Measurements from ENCODE around the gene MMP21. TPM values are rescaled to one million over a fixed set of nuclear protein-coding genes. Genes with fewer than 3 reads are reported as not detected.

MMP21 gene
- polyA plus RNA-seq, 4 donors = 0.07 to 0.18 TPM; not detected in 2

GRCh38 chr10:125783957-125784356, 8.3 kb upstream of the MMP21 start:
- Histone ChIP-seq H3K4me3 (ENCODE audit: low read depth in 1 of 3, low read length in 3 of 3) (no peak overlapping the region), H3K9me3 (ENCODE audit: control insufficient read depth in 2 of 2, insufficient read depth in 1 of 2, low read depth in 1 of 2, low read length in 1 of 2) (peaks cover 0 to 9% of the 10 kb centered on the region in 2 donors), H3K4me1 (ENCODE audit: control insufficient read depth in 3 of 3, insufficient read depth in 2 of 3, low read depth in 1 of 3, low read length in 2 of 3) (no peaks in the 10 kb centered on the region), H3K27me3 (ENCODE audit: control insufficient read depth in 3 of 3, insufficient read depth in 3 of 3, low read length in 3 of 3) (no peaks in the 10 kb centered on the region), H3K27ac (ENCODE audit: low read depth in 1 of 3, low read length in 2 of 3) (no peak overlapping the region), H3K36me3 (ENCODE audit: control insufficient read depth in 3 of 3, insufficient read depth in 2 of 3, low read depth in 1 of 3, low read length in 3 of 3) (peaks cover 0 to 12% (median 5%) of the 10 kb centered on the region in 3 donors)
- DNase-seq = no peak
- no peak for FAIRE-seq
- 73 to 90% (median 86%) methylated on average over 6 of the region's 6 CpGs for WGBS, 3 donors

- Histone ChIP-seq H3K9me3 (ENCODE audit: control insufficient read depth in 2 of 2, insufficient read depth in 1 of 2, low read depth in 1 of 2, low read length in 1 of 2) (peaks cover 0 to 9% of the 10 kb centered on the region in 2 donors), H3K27me3 (ENCODE audit: control insufficient read depth in 3 of 3, insufficient read depth in 3 of 3, low read length in 3 of 3) (no peaks in the 10 kb centered on the region), H3K4me1 (ENCODE audit: control insufficient read depth in 3 of 3, insufficient read depth in 2 of 3, low read depth in 1 of 3, low read length in 2 of 3) (no peaks in the 10 kb centered on the region), H3K27ac (ENCODE audit: low read depth in 1 of 3, low read length in 2 of 3) (no peak overlapping the region), H3K36me3 (ENCODE audit: control insufficient read depth in 3 of 3, insufficient read depth in 2 of 3, low read depth in 1 of 3, low read length in 3 of 3) (peaks cover 0 to 6% (median 5%) of the 10 kb centered on the region in 3 donors), H3K4me3 (ENCODE audit: low read depth in 1 of 3, low read length in 3 of 3) (no peak overlapping the region)
- FAIRE-seq (no peak), DNase-seq (no peak)
- WGBS, 3 donors = 91 to 94% (median 91%) methylated on average over 7 of the region's 7 CpGs
These were observed 7.8 kb upstream of the MMP21 start for GRCh38 chr10:125783408-125783807.

GRCh38 chr10:125782616-125783015, 7.0 kb upstream of the MMP21 start:
- no peak overlapping the region for H3K4me3 ChIP-seq (ENCODE audit: low read depth in 1 of 3, low read length in 3 of 3)
- WGBS, 3 donors = 89 to 90% (median 89%) methylated on average over 11 of the region's 11 CpGs
- FAIRE-seq = no peak
- peaks cover 0 to 6% (median 5%) of the 10 kb centered on the region in 3 donors for H3K36me3 ChIP-seq (ENCODE audit: control insufficient read depth in 3 of 3, insufficient read depth in 2 of 3, low read depth in 1 of 3, low read length in 3 of 3)
- no peak overlapping the region for H3K27ac ChIP-seq (ENCODE audit: low read depth in 1 of 3, low read length in 2 of 3)
- H3K9me3 ChIP-seq (ENCODE audit: control insufficient read depth in 2 of 2, insufficient read depth in 1 of 2, low read depth in 1 of 2, low read length in 1 of 2) = peaks cover 0 to 9% of the 10 kb centered on the region in 2 donors
- DNase-seq = no peak
- H3K27me3 ChIP-seq (ENCODE audit: control insufficient read depth in 3 of 3, insufficient read depth in 3 of 3, low read length in 3 of 3) = no peaks in the 10 kb centered on the region
- H3K4me1 ChIP-seq (ENCODE audit: control insufficient read depth in 3 of 3, insufficient read depth in 2 of 3, low read depth in 1 of 3, low read length in 2 of 3) = no peaks in the 10 kb centered on the region

- 86 to 94% (median 91%) methylated on average over 11 of the region's 11 CpGs for WGBS, 3 donors
These were observed 6.4 kb upstream of the MMP21 start for GRCh38 chr10:125782054-125782453.

GRCh38 chr10:125781374-125781773, 5.8 kb upstream of the MMP21 start:
- Histone ChIP-seq H3K27ac (ENCODE audit: low read depth in 1 of 3, low read length in 2 of 3) (no peak overlapping the region), H3K9me3 (ENCODE audit: control insufficient read depth in 2 of 2, insufficient read depth in 1 of 2, low read depth in 1 of 2, low read length in 1 of 2) (peaks cover 0 to 9% of the 10 kb centered on the region in 2 donors), H3K36me3 (ENCODE audit: control insufficient read depth in 3 of 3, insufficient read depth in 2 of 3, low read depth in 1 of 3, low read length in 3 of 3) (peaks cover 0 to under 1% (median 0%) of the 10 kb centered on the region in 3 donors), H3K4me1 (ENCODE audit: control insufficient read depth in 3 of 3, insufficient read depth in 2 of 3, low read depth in 1 of 3, low read length in 2 of 3) (no peaks in the 10 kb centered on the region), H3K27me3 (ENCODE audit: control insufficient read depth in 3 of 3, insufficient read depth in 3 of 3, low read length in 3 of 3) (no peaks in the 10 kb centered on the region), H3K4me3 (ENCODE audit: low read depth in 1 of 3, low read length in 3 of 3) (no peak overlapping the region)
- no peak for DNase-seq
- no peak for FAIRE-seq
- WGBS, 3 donors = 91 to 96% (median 92%) methylated on average over 8 of the region's 8 CpGs

More at GRCh38 chr10:125782054-125782453, 6.4 kb upstream of the MMP21 start:
- peaks cover 0 to 3% (median 2%) of the 10 kb centered on the region in 3 donors for H3K36me3 ChIP-seq (ENCODE audit: control insufficient read depth in 3 of 3, insufficient read depth in 2 of 3, low read depth in 1 of 3, low read length in 3 of 3)
- no peaks in the 10 kb centered on the region for H3K27me3 ChIP-seq (ENCODE audit: control insufficient read depth in 3 of 3, insufficient read depth in 3 of 3, low read length in 3 of 3)
- FAIRE-seq = no peak
- H3K9me3 ChIP-seq (ENCODE audit: control insufficient read depth in 2 of 2, insufficient read depth in 1 of 2, low read depth in 1 of 2, low read length in 1 of 2) = peaks cover 0 to 9% of the 10 kb centered on the region in 2 donors
- H3K4me3 ChIP-seq (ENCODE audit: low read depth in 1 of 3, low read length in 3 of 3) = no peak overlapping the region
- H3K4me1 ChIP-seq (ENCODE audit: control insufficient read depth in 3 of 3, insufficient read depth in 2 of 3, low read depth in 1 of 3, low read length in 2 of 3) = no peaks in the 10 kb centered on the region
- DNase-seq = no peak
- no peak overlapping the region for H3K27ac ChIP-seq (ENCODE audit: low read depth in 1 of 3, low read length in 2 of 3)

- DNase-seq (no peak), FAIRE-seq (no peak)
- H3K36me3 ChIP-seq (ENCODE audit: control insufficient read depth in 3 of 3, insufficient read depth in 2 of 3, low read depth in 1 of 3, low read length in 3 of 3) = no peaks in the 10 kb centered on the region
- H3K27me3 ChIP-seq (ENCODE audit: control insufficient read depth in 3 of 3, insufficient read depth in 3 of 3, low read length in 3 of 3) = no peaks in the 10 kb centered on the region
- WGBS, 3 donors = 76 to 82% (median 80%) methylated on average over 10 of the region's 10 CpGs
- H3K4me1 ChIP-seq (ENCODE audit: control insufficient read depth in 3 of 3, insufficient read depth in 2 of 3, low read depth in 1 of 3, low read length in 2 of 3) = no peaks in the 10 kb centered on the region
- no peak overlapping the region for H3K4me3 ChIP-seq (ENCODE audit: low read depth in 1 of 3, low read length in 3 of 3)
- H3K27ac ChIP-seq (ENCODE audit: low read depth in 1 of 3, low read length in 2 of 3) = no peak overlapping the region
- peaks cover 0 to 9% of the 10 kb centered on the region in 2 donors for H3K9me3 ChIP-seq (ENCODE audit: control insufficient read depth in 2 of 2, insufficient read depth in 1 of 2, low read depth in 1 of 2, low read length in 1 of 2)
These were observed 4.0 kb upstream of the MMP21 start for GRCh38 chr10:125779403-125780327.

GRCh38 chr10:125778556-125778955, 2.9 kb upstream of the MMP21 start:
- Histone ChIP-seq H3K4me1 (ENCODE audit: control insufficient read depth in 3 of 3, insufficient read depth in 2 of 3, low read depth in 1 of 3, low read length in 2 of 3) (no peaks in the 10 kb centered on the region), H3K27ac (ENCODE audit: low read depth in 1 of 3, low read length in 2 of 3) (no peak overlapping the region), H3K27me3 (ENCODE audit: control insufficient read depth in 3 of 3, insufficient read depth in 3 of 3, low read length in 3 of 3) (no peaks in the 10 kb centered on the region), H3K36me3 (ENCODE audit: control insufficient read depth in 3 of 3, insufficient read depth in 2 of 3, low read depth in 1 of 3, low read length in 3 of 3) (no peaks in the 10 kb centered on the region), H3K9me3 (ENCODE audit: control insufficient read depth in 2 of 2, insufficient read depth in 1 of 2, low read depth in 1 of 2, low read length in 1 of 2) (peaks cover 0 to 9% of the 10 kb centered on the region in 2 donors), H3K4me3 (ENCODE audit: low read depth in 1 of 3, low read length in 3 of 3) (no peak overlapping the region)
- 56 to 65% (median 63%) methylated on average over 5 of the region's 5 CpGs for WGBS, 3 donors
- DNase-seq = no peak
- no peak for FAIRE-seq

- H3K27ac ChIP-seq (ENCODE audit: low read depth in 1 of 3, low read length in 2 of 3) = no peak overlapping the region
- no peak for DNase-seq
- H3K27me3 ChIP-seq (ENCODE audit: control insufficient read depth in 3 of 3, insufficient read depth in 3 of 3, low read length in 3 of 3) = no peaks in the 10 kb centered on the region
- peaks cover 0 to 9% of the 10 kb centered on the region in 2 donors for H3K9me3 ChIP-seq (ENCODE audit: control insufficient read depth in 2 of 2, insufficient read depth in 1 of 2, low read depth in 1 of 2, low read length in 1 of 2)
- no peak for FAIRE-seq
- no peaks in the 10 kb centered on the region for H3K4me1 ChIP-seq (ENCODE audit: control insufficient read depth in 3 of 3, insufficient read depth in 2 of 3, low read depth in 1 of 3, low read length in 2 of 3)
- no peak overlapping the region for H3K4me3 ChIP-seq (ENCODE audit: low read depth in 1 of 3, low read length in 3 of 3)
- 83 to 92% (median 87%) methylated on average over 9 of the region's 9 CpGs for WGBS, 3 donors
- no peaks in the 10 kb centered on the region for H3K36me3 ChIP-seq (ENCODE audit: control insufficient read depth in 3 of 3, insufficient read depth in 2 of 3, low read depth in 1 of 3, low read length in 3 of 3)
These were observed 2.2 kb upstream of the MMP21 start for GRCh38 chr10:125777806-125778205.
